Tibial nerve (tissue), 3 donors: ENCODE data around the gene STARD13.

Experiments
- CTCF ChIP-seq, 5 experiments: fragments of 200-600 bp in 3 of 5; fragments of 450-650 bp in 2 of 5; sonication (generic) in 3 of 5; IDR thresholded peaks; one replicate each; pipeline ENCODE4 v1.5.1; 2016 to 2019; ENCODE audit warnings: antibody characterized with exemption in 5 of 5, mild to moderate bottlenecking in 3 of 5, moderate library complexity in 2 of 5
- POLR2A ChIP-seq, 2 donors: fragments of 450-650 bp; IDR thresholded peaks; one replicate each; pipeline ENCODE4 v1.6.1; 2017; ENCODE audit warnings: antibody characterized with exemption in 2 of 2, mild to moderate bottlenecking in 2 of 2, moderate library complexity in 2 of 2

GRCh38 chr13:33111414-33112110, 174.0 kb downstream of the STARD13 start:
- no peak for TF ChIP-seq CTCF (IDR thresholded peaks at IDR 0.05)
- no peak for TF ChIP-seq POLR2A (IDR thresholded peaks at IDR 0.05)
